Trophoblast cell (in vitro differentiated cells and primary cell): ENCODE measurements around the gene KRTAP4-8.

ENCODE experiments used
- DNase-seq, 2 donors: peaks; one replicate each; pipeline ENCODE4 v3.0.0-alpha.2; 2016
- H2AFZ ChIP-seq: 2 replicates; pipeline ENCODE4 v1.6.1; 2013; ENCODE audit warnings: low read length, moderate library complexity, mild to moderate bottlenecking; ENCODE audit not compliant: insufficient read depth, poor library complexity
- H2AK5ac ChIP-seq: 2 replicates; pipeline ENCODE4 v1.6.1; 2013; ENCODE audit warnings: mild to moderate bottlenecking, low read length
- H2BK120ac ChIP-seq: 2 replicates; pipeline ENCODE4 v1.6.1; 2013; ENCODE audit warnings: low read length, mild to moderate bottlenecking, moderate library complexity; ENCODE audit not compliant: insufficient read depth, poor library complexity
- H2BK12ac ChIP-seq: 2 replicates; pipeline ENCODE4 v1.6.1; 2013; ENCODE audit warnings: mild to moderate bottlenecking, low read length, moderate library complexity
- H2BK5ac ChIP-seq: 2 replicates; pipeline ENCODE4 v1.6.1; 2013; ENCODE audit warnings: low read length, low read depth, moderate library complexity, mild to moderate bottlenecking; ENCODE audit not compliant: poor library complexity
- H3K14ac ChIP-seq: 2 replicates; pipeline ENCODE4 v1.6.1; 2013; ENCODE audit warnings: mild to moderate bottlenecking, low read length
- H3K18ac ChIP-seq: 2 replicates; pipeline ENCODE4 v1.6.1; 2013; ENCODE audit warnings: mild to moderate bottlenecking, low read length
- H3K23ac ChIP-seq: 2 replicates; pipeline ENCODE4 v1.6.1; 2013; ENCODE audit warnings: low read length
- H3K27ac ChIP-seq: 2 replicates; pipeline ENCODE4 v1.5.1; 2013; ENCODE audit warnings: low read depth, mild to moderate bottlenecking, inconsistent platforms, low read length, moderate library complexity
- H3K27me3 ChIP-seq: 2 replicates; pipeline ENCODE4 v1.6.1; 2013; ENCODE audit warnings: inconsistent platforms, mild to moderate bottlenecking, low read length, moderate library complexity; ENCODE audit not compliant: insufficient read depth
- H3K36me3 ChIP-seq, 2 experiments: 1 replicate in 1 of 2; 2 replicates in 1 of 2; pipeline ENCODE4 v1.6.1; 2013; ENCODE audit warnings: low read length in 2 of 2, mild to moderate bottlenecking in 2 of 2, moderate library complexity in 1 of 2; ENCODE audit not compliant: insufficient read depth in 2 of 2, control insufficient read depth in 1 of 2
- H3K4ac ChIP-seq: 2 replicates; pipeline ENCODE4 v1.6.1; 2013; ENCODE audit warnings: low read depth, mild to moderate bottlenecking, low read length, moderate library complexity
- H3K4me1 ChIP-seq, 2 experiments: 1 replicate in 1 of 2; 2 replicates in 1 of 2; pipeline ENCODE4 v1.6.1; 2013; ENCODE audit warnings: low read length in 2 of 2, mild to moderate bottlenecking in 2 of 2, moderate library complexity in 1 of 2; ENCODE audit not compliant: insufficient read depth in 2 of 2, control insufficient read depth in 1 of 2
- H3K4me2 ChIP-seq: 2 replicates; pipeline ENCODE4 v1.6.1; 2013; ENCODE audit warnings: inconsistent platforms, mild to moderate bottlenecking, low read length, moderate library complexity
- H3K4me3 ChIP-seq: 2 replicates; pipeline ENCODE4 v1.5.1; 2013; ENCODE audit warnings: mild to moderate bottlenecking, low read depth, low read length, inconsistent platforms
- H3K79me1 ChIP-seq: one replicate; pipeline ENCODE4 v1.6.1; 2013; ENCODE audit warnings: low read length
- H3K79me2 ChIP-seq: 2 replicates; pipeline ENCODE4 v1.6.1; 2013; ENCODE audit warnings: low read length, mild to moderate bottlenecking; ENCODE audit not compliant: control insufficient read depth, insufficient read depth, poor library complexity
- H3K9ac ChIP-seq: 2 replicates; pipeline ENCODE4 v1.6.1; 2013; ENCODE audit warnings: mild to moderate bottlenecking, low read length
- H3K9me3 ChIP-seq: 2 replicates; pipeline ENCODE4 v1.6.1; 2013; ENCODE audit warnings: low read depth, mild to moderate bottlenecking, control low read depth, inconsistent platforms, low read length; ENCODE audit not compliant: insufficient read depth
- H4K12ac ChIP-seq: 2 replicates; pipeline ENCODE4 v1.6.1; 2013; ENCODE audit warnings: low read depth, mild to moderate bottlenecking, low read length, moderate library complexity
- H4K8ac ChIP-seq: 2 replicates; pipeline ENCODE4 v1.6.1; 2013; ENCODE audit warnings: low read depth, mild to moderate bottlenecking, low read length, moderate library complexity
- H4K91ac ChIP-seq: one replicate; pipeline ENCODE4 v1.6.1; 2013; ENCODE audit warnings: low read depth, mild to moderate bottlenecking, low read length, moderate library complexity
- WGBS: extraction: QIAGEN DNeasy Blood & Tissue Kit; methylation state at CpG from one replicate; pipeline ENCODE4 v1.1.7; 2013; ENCODE audit warnings: missing lambda C conversion rate; ENCODE audit not compliant: insufficient read length, insufficient coverage; ENCODE audit errors: extremely low coverage; 5-methylcytosine and 5-hydroxymethylcytosine counted together

Gene KRTAP4-8

DNA sequence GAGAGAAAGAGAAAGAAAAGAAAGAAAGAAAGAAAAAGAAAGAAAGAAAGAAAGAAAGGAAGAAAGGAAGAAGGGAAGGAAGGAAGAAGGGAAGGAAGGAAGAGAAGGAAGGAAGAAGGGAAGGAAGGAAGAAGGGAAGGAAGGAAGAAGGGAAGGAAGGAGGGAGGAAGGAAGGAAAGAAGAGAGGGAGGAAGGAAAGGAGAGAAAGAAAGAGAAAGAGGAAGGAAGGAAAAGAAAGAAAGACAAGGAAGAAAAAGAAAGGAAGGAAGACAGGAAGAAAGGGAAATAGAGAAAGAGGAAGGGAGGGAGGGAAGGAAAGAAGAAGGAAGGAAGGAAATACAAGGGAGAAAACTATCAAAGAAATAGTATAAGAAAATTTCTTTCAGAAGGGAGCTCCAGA, 21.2 kb downstream of the KRTAP4-8 start:
- no peak overlapping the region for H2BK120ac ChIP-seq
- H3K79me2 ChIP-seq, result no peaks in the 10 kb centered on the region
- H3K9me3 ChIP-seq, result no peaks in the 10 kb centered on the region
- no peak overlapping the region for H3K4me3 ChIP-seq
- no peak overlapping the region for H3K14ac ChIP-seq
- DNase-seq, result no peak
- H3K27me3 ChIP-seq, result no peaks in the 10 kb centered on the region
- no peak overlapping the region for H3K9ac ChIP-seq
- H4K91ac ChIP-seq, result no peak overlapping the region
- H3K4ac ChIP-seq, result no peak overlapping the region
- H3K18ac ChIP-seq, result no peak overlapping the region
- no peak overlapping the region for H3K27ac ChIP-seq
- no peak overlapping the region for H2AFZ ChIP-seq
- H2AK5ac ChIP-seq, result no peak overlapping the region
- no peak overlapping the region for H2BK12ac ChIP-seq
- H2BK5ac ChIP-seq, result no peak overlapping the region
- H3K23ac ChIP-seq, result no peak overlapping the region
- no peak overlapping the region for H4K8ac ChIP-seq
- no peaks in the 10 kb centered on the region for H3K79me1 ChIP-seq
- no peaks in the 10 kb centered on the region for H3K4me1 ChIP-seq
- no peaks in the 10 kb centered on the region for H3K36me3 ChIP-seq
- H3K4me2 ChIP-seq, result no peak overlapping the region
- H4K12ac ChIP-seq, result no peak overlapping the region

DNA sequence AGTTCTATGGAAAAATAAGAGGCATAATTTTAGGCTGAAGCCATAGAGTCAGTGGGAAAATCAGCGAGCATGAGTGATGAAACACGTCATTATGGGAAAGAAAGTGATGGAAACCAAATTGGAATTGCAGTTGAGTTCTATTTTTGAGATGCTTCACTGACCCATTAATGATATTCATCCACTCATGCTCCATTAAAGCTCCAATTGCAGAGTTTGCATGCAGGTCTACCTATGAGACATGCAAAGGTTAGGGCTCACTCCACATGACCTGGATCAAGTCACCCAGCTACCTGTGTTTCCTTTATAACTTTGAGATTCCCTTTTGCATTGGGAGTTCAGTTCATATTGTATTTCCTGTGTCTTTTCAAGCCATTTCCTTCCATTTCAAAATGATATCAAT, 24.3 kb downstream of the KRTAP4-8 start:
- Histone ChIP-seq H3K4me2 (no peak overlapping the region), H3K79me2 (no peaks in the 10 kb centered on the region), H3K36me3 (no peaks in the 10 kb centered on the region), H3K23ac (no peak overlapping the region), H3K79me1 (no peaks in the 10 kb centered on the region), H3K27me3 (no peaks in the 10 kb centered on the region), H2BK12ac (no peak overlapping the region), H3K4ac (no peak overlapping the region), H4K8ac (no peak overlapping the region), H3K18ac (no peak overlapping the region), H3K9me3 (no peaks in the 10 kb centered on the region), H2AFZ (no peak overlapping the region), H3K14ac (no peak overlapping the region), H2BK5ac (no peak overlapping the region), H4K12ac (no peak overlapping the region), H3K27ac (no peak overlapping the region), H4K91ac (no peak overlapping the region), H2AK5ac (no peak overlapping the region), H3K4me1 (no peaks in the 10 kb centered on the region), H3K9ac (no peak overlapping the region), H3K4me3 (no peak overlapping the region), H2BK120ac (no peak overlapping the region)
- DNase-seq, result no peak
- WGBS, result no CpG with 5 or more reads among the region's 2 CpGs

DNA sequence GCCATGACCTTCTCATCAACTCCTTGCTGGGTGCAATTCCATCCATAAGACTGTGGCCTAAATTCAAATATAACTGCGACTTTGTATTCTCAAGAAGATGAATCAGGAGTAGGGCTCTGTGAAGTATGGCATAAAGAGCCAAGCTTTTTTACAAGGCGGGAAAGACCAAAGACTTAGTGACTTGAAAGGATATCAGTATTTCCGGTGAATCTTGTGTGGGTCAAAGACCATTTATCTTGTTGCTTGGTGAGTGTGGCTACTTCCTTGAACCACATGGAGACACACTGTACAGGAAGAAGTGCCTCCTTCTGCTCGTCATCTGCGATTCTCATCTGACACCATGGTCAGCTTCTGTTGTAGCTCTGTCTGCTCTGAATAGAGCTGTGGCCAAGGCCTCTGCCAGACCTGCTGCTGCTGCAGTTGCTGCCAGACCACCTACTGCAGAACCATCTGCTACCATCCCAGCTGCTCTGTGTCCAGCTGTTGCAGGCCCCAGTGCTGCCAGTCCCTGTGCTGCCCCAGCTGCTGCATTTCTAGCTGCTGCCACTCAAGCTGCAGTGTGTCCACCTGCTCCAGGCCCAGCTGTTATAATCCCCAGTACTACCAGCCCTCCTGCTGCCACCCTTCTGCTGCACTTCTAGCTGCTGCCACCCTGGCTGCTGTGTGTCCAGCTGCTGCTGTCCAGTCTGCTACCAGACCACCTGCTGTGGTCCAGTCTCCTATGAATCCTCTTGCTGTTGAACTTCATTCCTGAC, 26.2 kb downstream of the KRTAP4-8 start:
- Histone ChIP-seq H3K4ac (no peak overlapping the region), H4K8ac (no peak overlapping the region), H3K79me1 (no peaks in the 10 kb centered on the region), H3K27me3 (no peaks in the 10 kb centered on the region), H3K4me1 (no peaks in the 10 kb centered on the region), H3K36me3 (no peaks in the 10 kb centered on the region), H4K12ac (no peak overlapping the region), H3K9ac (no peak overlapping the region), H3K9me3 (no peaks in the 10 kb centered on the region), H3K79me2 (no peaks in the 10 kb centered on the region), H3K4me3 (no peak overlapping the region), H4K91ac (no peak overlapping the region), H3K18ac (no peak overlapping the region), H3K27ac (no peak overlapping the region), H2BK5ac (no peak overlapping the region), H2AK5ac (no peak overlapping the region), H2AFZ (no peak overlapping the region), H3K4me2 (no peak overlapping the region), H2BK12ac (no peak overlapping the region), H3K14ac (no peak overlapping the region), H3K23ac (no peak overlapping the region), H2BK120ac (no peak overlapping the region)
- WGBS, result no CpG with 5 or more reads among the region's 5 CpGs
- no peak for DNase-seq

GRCh38 chr17:41069031-41069430, 28.9 kb downstream of the KRTAP4-8 start:
- Histone ChIP-seq H3K9me3 (no peaks in the 10 kb centered on the region), H3K14ac (no peak overlapping the region), H2AFZ (no peak overlapping the region), H3K18ac (no peak overlapping the region), H2AK5ac (no peak overlapping the region), H3K4ac (no peak overlapping the region), H3K23ac (no peak overlapping the region), H3K9ac (no peak overlapping the region), H3K79me2 (no peaks in the 10 kb centered on the region), H3K36me3 (no peaks in the 10 kb centered on the region), H2BK5ac (no peak overlapping the region), H2BK12ac (no peak overlapping the region), H3K4me1 (no peaks in the 10 kb centered on the region), H4K8ac (no peak overlapping the region), H3K4me3 (no peak overlapping the region), H3K27me3 (no peaks in the 10 kb centered on the region), H4K91ac (no peak overlapping the region), H3K79me1 (no peaks in the 10 kb centered on the region), H3K4me2 (no peak overlapping the region), H3K27ac (no peak overlapping the region), H2BK120ac (no peak overlapping the region), H4K12ac (no peak overlapping the region)
- WGBS, result no CpG with 5 or more reads among the region's 3 CpGs
- no peak for DNase-seq
